Fibroblast of mammary gland (primary cell): Measurements from ENCODE around the gene LENG9.
"Not testable (repeated sequence)": the region's sequence is repeated elsewhere in the genome, so short reads cannot be mapped to it uniquely, and the experiment has no call there.

ENCODE experiments used
- DNase-seq: peaks from one replicate; pipeline ENCODE4 v3.0.0-alpha.2; 2010; ENCODE audit warnings: low read depth
- H3K4me3 ChIP-seq: 2 replicates; pipeline ENCODE4 v1.5.1; 2011; ENCODE audit warnings: low read depth, mild to moderate bottlenecking, low read length, moderate library complexity; ENCODE audit not compliant: control insufficient read depth
- CTCF ChIP-seq: conservative IDR thresholded peaks from 2 replicates; pipeline ENCODE4 v1.5.1; 2011; ENCODE audit warnings: low read depth, low read length, inconsistent platforms; ENCODE audit not compliant: control insufficient read depth, insufficient read depth

Gene LENG9

GRCh38 chr19:54463531-54464043, at the start of gene LENG9:
Gene LENG9 (minus strand): TSS chr19:54463778. CDS start chr19:54463526, 252 bp downstream.
- peak; percentile 98 for DNase-seq
- no peak for TF ChIP-seq CTCF

GRCh38 chr19:54509200-54509940, 45.8 kb upstream of the LENG9 start:
- not testable (repeated sequence) for H3K4me3 ChIP-seq, DNase-seq

More at GRCh38 chr19:54463531-54464043, at the start of gene LENG9:
- H3K4me3 ChIP-seq: peak within 1 kb of the TSS; percentile 51

- H3K4me3 ChIP-seq, DNase-seq: not testable (repeated sequence)
Measured at GRCh38 chr19:54508487-54508886, 44.9 kb upstream of the LENG9 start.

GRCh38 chr19:54507824-54508223, 44.2 kb upstream of the LENG9 start:
- H3K4me3 ChIP-seq: no peak overlapping the region
- DNase-seq: no peak
- no peak for TF ChIP-seq CTCF

- not testable (repeated sequence) for DNase-seq, H3K4me3 ChIP-seq
Measured at GRCh38 chr19:54507038-54507717, 43.6 kb upstream of the LENG9 start.

- DNase-seq: no peak
- no peak overlapping the region for H3K4me3 ChIP-seq
- no peak for TF ChIP-seq CTCF
Measured at GRCh38 chr19:54506079-54506478, 42.5 kb upstream of the LENG9 start.

- DNase-seq, H3K4me3 ChIP-seq: not testable (repeated sequence)
Measured at GRCh38 chr19:54505542-54505941, 42.0 kb upstream of the LENG9 start.

GRCh38 chr19:54502518-54503048, 39.0 kb upstream of the LENG9 start, which contains the start of gene LAIR2:
Gene LAIR2 (plus strand): TSS chr19:54502831. CDS start chr19:54502919, 88 bp downstream.
- no peak for DNase-seq
- no peak for TF ChIP-seq CTCF
- H3K4me3 ChIP-seq: no peak within 1 kb of the TSS

GRCh38 chr19:54498451-54498772, 34.8 kb upstream of the LENG9 start:
- not testable (repeated sequence) for DNase-seq, H3K4me3 ChIP-seq

- H3K4me3 ChIP-seq, DNase-seq: not testable (repeated sequence)
Measured at GRCh38 chr19:54497747-54498450, 34.3 kb upstream of the LENG9 start.

GRCh38 chr19:54495284-54495683, 31.7 kb upstream of the LENG9 start:
- not testable (repeated sequence) for H3K4me3 ChIP-seq, DNase-seq
